Measurements from ENCODE around the gene STAT5B. TPM values are rescaled to one million over a fixed set of nuclear protein-coding genes. Genes with fewer than 3 reads are reported as not detected.

The STAT5B gene
- total RNA-seq, 3 donors from 2014 or later: 97.2 to 130 (median 101) TPM

DNA sequence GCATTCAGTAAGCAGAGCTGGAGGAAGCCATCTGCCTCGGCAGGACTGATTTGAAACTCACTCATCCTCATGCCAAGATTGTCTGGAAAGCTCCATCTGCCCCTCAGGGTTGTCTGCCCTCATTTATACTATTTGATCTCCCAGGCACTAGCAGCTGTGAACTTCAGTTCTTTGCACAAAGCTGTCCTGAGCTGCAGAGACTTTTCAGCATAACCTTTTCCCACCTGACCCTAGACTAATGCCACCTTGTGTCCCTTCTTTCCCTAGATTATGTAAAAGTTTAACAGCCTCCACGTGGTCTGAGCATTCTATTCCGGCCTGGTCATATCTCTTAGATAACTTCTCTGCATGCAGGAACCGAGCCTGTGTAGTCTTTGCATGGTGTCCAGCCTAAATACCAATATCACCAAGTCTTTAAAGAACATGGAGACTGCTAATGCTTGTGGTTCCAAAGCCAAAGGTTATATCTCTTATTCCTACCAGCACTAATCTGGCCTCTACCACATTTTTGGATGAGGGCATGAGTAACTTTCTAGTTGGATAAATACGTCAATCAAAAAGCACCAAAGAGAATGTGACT, 41.2 kb upstream of the STAT5B start:
- Histone ChIP-seq H3K27ac (peak overlapping the region in 1 of 2 donors; percentile 15), H3K27me3 (no peaks in the 10 kb centered on the region), H3K36me3 (no peaks in the 10 kb centered on the region), H3K4me3 (no peak overlapping the region), H3K4me1 (peaks cover 0 to 4% of the 10 kb centered on the region in 2 donors), H3K9me3 (no peaks in the 10 kb centered on the region)
- TF ChIP-seq, protein P1, sequence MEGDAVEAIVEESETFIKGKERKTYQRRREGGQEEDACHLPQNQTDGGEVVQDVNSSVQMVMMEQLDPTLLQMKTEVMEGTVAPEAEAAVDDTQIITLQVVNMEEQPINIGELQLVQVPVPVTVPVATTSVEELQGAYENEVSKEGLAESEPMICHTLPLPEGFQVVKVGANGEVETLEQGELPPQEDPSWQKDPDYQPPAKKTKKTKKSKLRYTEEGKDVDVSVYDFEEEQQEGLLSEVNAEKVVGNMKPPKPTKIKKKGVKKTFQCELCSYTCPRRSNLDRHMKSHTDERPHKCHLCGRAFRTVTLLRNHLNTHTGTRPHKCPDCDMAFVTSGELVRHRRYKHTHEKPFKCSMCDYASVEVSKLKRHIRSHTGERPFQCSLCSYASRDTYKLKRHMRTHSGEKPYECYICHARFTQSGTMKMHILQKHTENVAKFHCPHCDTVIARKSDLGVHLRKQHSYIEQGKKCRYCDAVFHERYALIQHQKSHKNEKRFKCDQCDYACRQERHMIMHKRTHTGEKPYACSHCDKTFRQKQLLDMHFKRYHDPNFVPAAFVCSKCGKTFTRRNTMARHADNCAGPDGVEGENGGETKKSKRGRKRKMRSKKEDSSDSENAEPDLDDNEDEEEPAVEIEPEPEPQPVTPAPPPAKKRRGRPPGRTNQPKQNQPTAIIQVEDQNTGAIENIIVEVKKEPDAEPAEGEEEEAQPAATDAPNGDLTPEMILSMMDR (IDR thresholded peaks at IDR 0.05): no peak
- no peak for TF ChIP-seq POLR2AphosphoS5 (IDR thresholded peaks at IDR 0.05)
- no peak for TF ChIP-seq POLR2A (IDR thresholded peaks at IDR 0.05)
- intact Hi-C loops (cut with DNase I; ENCODE audit: low total_unique reads): no loop called here
- no peak for DNase-seq (ENCODE audit: low spot score in 2 of 2)

DNA sequence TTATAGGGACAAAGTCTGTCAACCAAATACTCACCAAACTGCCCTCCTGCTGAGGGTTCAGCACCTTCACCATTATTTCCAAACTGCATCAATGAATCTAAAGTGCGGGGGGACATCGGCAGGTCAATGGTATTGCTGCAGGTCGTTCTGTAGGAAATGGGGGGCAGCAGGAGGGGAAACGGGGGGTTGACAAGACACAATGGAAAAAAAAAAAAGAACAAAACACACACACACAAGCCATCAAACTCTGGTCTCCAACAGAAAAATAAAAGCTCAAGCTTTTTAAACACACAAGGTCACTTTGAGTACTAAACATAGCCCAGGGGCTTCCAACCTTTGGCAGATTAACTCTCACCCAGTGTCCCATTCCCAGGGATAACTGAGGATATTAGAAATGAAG, 40.6 kb upstream of the STAT5B start:
- Histone ChIP-seq H3K27ac (peak overlapping the region in 1 of 2 donors; percentile 15), H3K4me3 (no peak overlapping the region), H3K36me3 (no peaks in the 10 kb centered on the region), H3K9me3 (no peaks in the 10 kb centered on the region), H3K4me1 (peaks cover 4 to 10% of the 10 kb centered on the region in 2 donors), H3K27me3 (no peaks in the 10 kb centered on the region)
- DNase-seq (ENCODE audit: low spot score in 2 of 2): no peak
- intact Hi-C loops (cut with DNase I; ENCODE audit: low total_unique reads): no loop called here
- TF ChIP-seq POLR2AphosphoS5 (IDR thresholded peaks at IDR 0.05): no peak
- TF ChIP-seq POLR2A (IDR thresholded peaks at IDR 0.05): no peak
- TF ChIP-seq, protein P1 (IDR thresholded peaks at IDR 0.05): no peak

GRCh38 chr17:42315402-42316156, 39.4 kb upstream of the STAT5B start:
- H3K27me3 ChIP-seq: no peaks in the 10 kb centered on the region
- DNase-seq (ENCODE audit: low spot score in 2 of 2): no peak
- no peak overlapping the region for H3K4me3 ChIP-seq
- peaks cover 11 to 13% of the 10 kb centered on the region in 2 donors for H3K4me1 ChIP-seq
- intact Hi-C loops (cut with DNase I; ENCODE audit: low total_unique reads): no loop called here
- H3K9me3 ChIP-seq: no peaks in the 10 kb centered on the region
- H3K36me3 ChIP-seq: no peaks in the 10 kb centered on the region
- peak overlapping the region in 1 of 2 donors; percentile 9 for H3K27ac ChIP-seq
- TF ChIP-seq, protein P1 (IDR thresholded peaks at IDR 0.05): no peak
- TF ChIP-seq POLR2AphosphoS5 (IDR thresholded peaks at IDR 0.05) (no peak), POLR2A (IDR thresholded peaks at IDR 0.05) (no peak)

DNA sequence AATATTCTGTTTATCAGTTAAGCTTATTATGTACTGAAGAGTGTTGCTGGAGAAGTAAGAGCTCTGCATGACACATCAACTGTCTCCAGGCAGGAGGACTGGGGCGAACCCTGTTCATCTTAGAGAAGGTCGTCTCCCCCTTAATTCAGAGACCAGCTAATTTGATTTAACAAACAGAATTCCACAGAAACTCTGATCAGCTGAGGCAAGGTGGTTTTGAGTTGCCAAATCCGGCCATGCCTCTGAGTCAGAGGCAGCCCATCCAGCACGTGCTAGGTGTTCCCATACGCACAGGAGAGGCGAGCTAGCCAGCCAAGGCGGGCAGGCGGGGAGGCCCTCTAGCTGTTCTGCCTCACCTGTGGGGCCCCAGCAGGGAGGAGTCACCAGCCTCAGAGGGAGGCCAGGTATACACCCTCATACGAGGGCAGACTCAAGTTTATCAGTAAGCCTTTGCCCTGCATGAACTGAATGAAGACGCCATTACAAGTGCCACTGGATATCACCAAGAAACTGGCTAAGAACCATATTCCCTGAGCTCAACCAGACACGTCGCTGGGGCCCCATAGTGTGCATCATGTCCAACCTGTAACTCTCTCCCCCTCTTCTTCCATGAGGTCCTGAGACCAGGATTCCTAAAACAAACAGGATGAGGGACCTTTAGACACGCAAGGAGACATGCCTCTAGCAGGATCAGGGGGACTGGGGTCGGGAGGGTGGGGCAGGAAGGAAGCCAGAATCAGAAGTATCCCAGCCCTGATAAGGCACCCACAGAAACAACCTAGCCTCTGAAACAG, 37.8 kb upstream of the STAT5B start:
- DNase-seq (ENCODE audit: low spot score in 2 of 2): peak in 1 of 2 donors; percentile 41
- Histone ChIP-seq H3K36me3 (no peaks in the 10 kb centered on the region), H3K27me3 (no peaks in the 10 kb centered on the region), H3K9me3 (no peaks in the 10 kb centered on the region), H3K27ac (peak overlapping the region; percentile 35 to 50), H3K4me3 (no peak overlapping the region), H3K4me1 (peaks cover 11 to 13% of the 10 kb centered on the region in 2 donors)
- intact Hi-C loops (cut with DNase I; ENCODE audit: low total_unique reads): loop anchor here (5.0 kb wide), 1 partner anchor 213 kb away; no protein-coding TSS in a partner anchor
- TF ChIP-seq, protein P1 (IDR thresholded peaks at IDR 0.05): no peak
- no peak for TF ChIP-seq POLR2A (IDR thresholded peaks at IDR 0.05)
- TF ChIP-seq POLR2AphosphoS5 (IDR thresholded peaks at IDR 0.05): peak in 1 of 3 donors; percentile 24
